Fibroblast of the aortic adventitia (primary cell): Measurements from ENCODE around the gene PARP16. TPM values are rescaled to one million over a fixed set of nuclear protein-coding genes. Genes with fewer than 3 reads are reported as not detected.

Experiments used
- DNase-seq: peaks from one replicate; pipeline ENCODE4 v3.0.0-alpha.2; 2010; ENCODE audit warnings: low read depth
- H3K4me3 ChIP-seq: 2 replicates; pipeline ENCODE4 v1.5.1; 2011; ENCODE audit warnings: low read depth, mild to moderate bottlenecking, control low read depth, low read length, moderate library complexity
- CTCF ChIP-seq: IDR thresholded peaks from 2 replicates; pipeline ENCODE4 v1.5.1; 2011; ENCODE audit warnings: mild to moderate bottlenecking, low read length, control low read depth, inconsistent platforms; ENCODE audit not compliant: insufficient read depth
- total RNA-seq: library from RNA; depleted of rRNA; stranded (reverse); fragments of >200 nt; gene quantifications from 2 replicates; pipeline ENCODE4 v1.2.3, GENCODE V29; 2012; ENCODE audit warnings: low replicate concordance

PARP16 gene
- total RNA-seq, 1 donor, result 4.7 TPM

- DNase-seq, result no peak
- no peak overlapping the region for H3K4me3 ChIP-seq
- no peak for TF ChIP-seq CTCF
Measured at GRCh38 chr15:65327651-65328393, 41.1 kb upstream of the PARP16 start.

- no peak for TF ChIP-seq CTCF
- no peak overlapping the region for H3K4me3 ChIP-seq
- no peak for DNase-seq
Measured at GRCh38 chr15:65326818-65327217, 40.1 kb upstream of the PARP16 start.

- no peak overlapping the region for H3K4me3 ChIP-seq
- DNase-seq, result no peak
- no peak for TF ChIP-seq CTCF
Measured at GRCh38 chr15:65326117-65326526, 39.4 kb upstream of the PARP16 start.

DNA sequence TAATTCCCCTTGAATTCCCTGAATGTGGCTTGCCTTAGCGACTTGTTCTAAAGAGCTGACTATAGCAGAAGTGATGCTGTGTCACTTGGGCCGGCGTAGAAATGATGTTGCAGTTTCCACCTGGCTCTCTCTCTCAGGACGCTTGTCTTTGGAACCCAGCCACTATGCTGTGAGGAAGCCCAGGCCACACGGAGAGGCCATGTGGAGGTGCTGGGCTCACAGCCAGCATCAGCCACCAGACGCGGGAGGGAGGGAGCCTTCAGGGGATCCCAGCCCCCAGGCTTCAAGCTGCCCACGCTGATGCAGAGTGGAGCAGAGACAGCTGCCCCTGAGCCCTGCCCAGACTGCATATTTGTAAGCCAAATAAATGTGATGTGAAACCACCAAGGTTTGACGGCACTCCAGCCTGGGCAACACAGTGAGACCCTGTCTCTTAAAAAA is 36.4 kb upstream of the PARP16 start:
- no peak overlapping the region for H3K4me3 ChIP-seq
- TF ChIP-seq CTCF, result no peak
- DNase-seq, result no peak

GRCh38 chr15:65318870-65319356 is 32.2 kb upstream of the PARP16 start:
- peak; percentile 77 for DNase-seq
- TF ChIP-seq CTCF, result peak; percentile 82
- no peak overlapping the region for H3K4me3 ChIP-seq

DNA sequence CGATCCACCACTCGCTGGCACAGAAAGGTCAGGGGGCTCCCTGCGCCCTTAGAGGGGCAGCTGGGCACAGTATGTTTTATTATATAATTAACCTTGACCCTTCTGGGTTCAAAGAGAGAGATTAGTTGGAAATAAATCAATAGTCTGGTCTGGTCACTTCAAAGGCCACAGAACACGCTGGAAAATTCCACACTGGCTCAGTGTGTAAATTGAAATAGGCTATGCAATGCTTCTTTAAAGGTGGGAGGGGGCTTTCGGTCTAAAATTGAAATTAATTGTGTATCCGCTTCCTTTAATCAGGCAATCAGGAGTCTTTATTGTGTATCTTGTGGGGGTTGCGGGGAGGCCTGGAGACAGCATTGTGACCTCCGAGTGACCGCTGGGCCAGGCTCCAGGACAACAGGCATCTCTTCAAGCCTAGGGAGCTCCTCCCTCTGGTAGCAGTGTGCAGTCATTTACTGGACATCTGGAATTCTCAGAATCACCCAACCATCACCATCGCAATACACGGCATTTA is 25.8 kb upstream of the PARP16 start:
- no peak for DNase-seq
- TF ChIP-seq CTCF, result no peak
- H3K4me3 ChIP-seq, result no peak overlapping the region
